ENCODE data around the gene NSG2.

DNA sequence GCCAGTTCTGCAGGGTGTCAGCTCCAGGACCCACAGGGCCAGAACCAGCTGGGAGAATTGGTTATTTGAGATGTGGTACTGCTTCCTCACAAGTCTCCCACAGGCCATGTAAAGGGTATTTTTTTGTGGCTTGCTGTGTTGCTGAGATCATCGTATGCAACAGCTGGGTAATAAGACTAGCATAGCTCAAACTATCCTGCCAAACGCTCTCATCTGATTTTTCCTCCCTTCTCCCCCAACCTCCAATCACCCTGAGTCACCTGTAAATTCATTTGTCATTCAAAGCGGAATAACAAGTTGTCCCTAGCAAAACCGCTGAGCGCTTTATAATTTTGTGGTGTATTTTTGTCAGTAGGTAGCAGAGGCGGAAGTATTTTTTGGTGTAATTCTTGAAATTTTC, 63.2 kb downstream of the NSG2 start:
- TF ChIP-seq POLR2A (IDR thresholded peaks at IDR 0.05; ENCODE audit: low read depth, low read length), result no peak
- TF ChIP-seq, protein P1, sequence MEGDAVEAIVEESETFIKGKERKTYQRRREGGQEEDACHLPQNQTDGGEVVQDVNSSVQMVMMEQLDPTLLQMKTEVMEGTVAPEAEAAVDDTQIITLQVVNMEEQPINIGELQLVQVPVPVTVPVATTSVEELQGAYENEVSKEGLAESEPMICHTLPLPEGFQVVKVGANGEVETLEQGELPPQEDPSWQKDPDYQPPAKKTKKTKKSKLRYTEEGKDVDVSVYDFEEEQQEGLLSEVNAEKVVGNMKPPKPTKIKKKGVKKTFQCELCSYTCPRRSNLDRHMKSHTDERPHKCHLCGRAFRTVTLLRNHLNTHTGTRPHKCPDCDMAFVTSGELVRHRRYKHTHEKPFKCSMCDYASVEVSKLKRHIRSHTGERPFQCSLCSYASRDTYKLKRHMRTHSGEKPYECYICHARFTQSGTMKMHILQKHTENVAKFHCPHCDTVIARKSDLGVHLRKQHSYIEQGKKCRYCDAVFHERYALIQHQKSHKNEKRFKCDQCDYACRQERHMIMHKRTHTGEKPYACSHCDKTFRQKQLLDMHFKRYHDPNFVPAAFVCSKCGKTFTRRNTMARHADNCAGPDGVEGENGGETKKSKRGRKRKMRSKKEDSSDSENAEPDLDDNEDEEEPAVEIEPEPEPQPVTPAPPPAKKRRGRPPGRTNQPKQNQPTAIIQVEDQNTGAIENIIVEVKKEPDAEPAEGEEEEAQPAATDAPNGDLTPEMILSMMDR (conservative IDR thresholded peaks at IDR 0.05; ENCODE audit: low read depth, low read length), result no peak
- TF ChIP-seq CEBPB (IDR thresholded peaks at IDR 0.05; ENCODE audit: low read depth, low read length), result no peak
- no peak for TF ChIP-seq USF2 (IDR thresholded peaks at IDR 0.05; ENCODE audit: low read depth, low read length)
- TF ChIP-seq RFX5 (IDR thresholded peaks at IDR 0.05; ENCODE audit: low read depth, low read length), result no peak
- TF ChIP-seq MXI1 (IDR thresholded peaks at IDR 0.05; ENCODE audit: borderline replicate concordance, low read depth, low read length), result no peak
- no peak for TF ChIP-seq MAFK (IDR thresholded peaks at IDR 0.05; ENCODE audit: low read depth, low read length)
- no peak for TF ChIP-seq FOS (IDR thresholded peaks at IDR 0.05; ENCODE audit: low read depth, low read length)
- no peak for TF ChIP-seq BHLHE40 (IDR thresholded peaks at IDR 0.05; ENCODE audit: low read depth, low read length)
- TF ChIP-seq SMC3 (IDR thresholded peaks at IDR 0.05; ENCODE audit: low read depth, low read length), result no peak
